Measurements from ENCODE around the gene ATE1. TPM values are rescaled to one million over a fixed set of nuclear protein-coding genes. Genes with fewer than 3 reads are reported as not detected.

Gene ATE1
- total RNA-seq, 1 experiment from 2014 or later: 39.2 TPM

- TF ChIP-seq SIN3A (IDR thresholded peaks at IDR 0.05; ENCODE audit: low read depth): no peak
- TF ChIP-seq EZH2 (IDR thresholded peaks at IDR 0.05): no peak
- no peak for TF ChIP-seq MAX (IDR thresholded peaks at IDR 0.05)
- no peak for TF ChIP-seq POLR2A (IDR thresholded peaks at IDR 0.05; ENCODE audit: borderline replicate concordance, extremely low read depth, insufficient read depth, insufficient read length)
- no peak for TF ChIP-seq ZBTB33 (IDR thresholded peaks at IDR 0.05; ENCODE audit: extremely low read depth, insufficient replicate concordance, low read length)
- no peak for TF ChIP-seq SRF (IDR thresholded peaks at IDR 0.05; ENCODE audit: low read depth)
- no peak for TF ChIP-seq SP1 (IDR thresholded peaks at IDR 0.05; ENCODE audit: low read depth)
- TF ChIP-seq ATF3 (IDR thresholded peaks at IDR 0.05): no peak
- no peak for TF ChIP-seq CEBPB (IDR thresholded peaks at IDR 0.05; ENCODE audit: low read depth)
- TF ChIP-seq CBX3 (IDR thresholded peaks at IDR 0.05; ENCODE audit: low read depth): no peak
- TF ChIP-seq REST (IDR thresholded peaks at IDR 0.05; ENCODE audit: low read depth): no peak
- no peak for TF ChIP-seq RAD21 (IDR thresholded peaks at IDR 0.05; ENCODE audit: low read depth)
- TF ChIP-seq FOSL1 (IDR thresholded peaks at IDR 0.05; ENCODE audit: low read depth): no peak
- H3K9me2 ChIP-seq (ENCODE audit: insufficient read depth): no peaks in the 10 kb centered on the region
- no peak overlapping the region for H2AFZ ChIP-seq (ENCODE audit: low read depth, low read length, poor library complexity, severe bottlenecking)
- intact Hi-C loops (cut with micrococcal nuclease): no loop called here
- no peaks in the 10 kb centered on the region for H3K27me3 ChIP-seq (ENCODE audit: insufficient read depth, low read length)
- H4K20me1 ChIP-seq (ENCODE audit: insufficient read depth): no peaks in the 10 kb centered on the region
- H3K4me1 ChIP-seq (ENCODE audit: control insufficient read depth in 1 of 2, insufficient read depth in 2 of 2, low read length in 2 of 2): peaks cover 0 to 10% of the 10 kb centered on the region in 2 experiments; a peak in 2 of 4 replicates
- no peaks in the 10 kb centered on the region for H3K36me3 ChIP-seq (ENCODE audit: control insufficient read depth in 1 of 2, insufficient read depth in 2 of 2, low read length in 2 of 2)
- ATAC-seq (no peak), DNase-seq (ENCODE audit: low read depth, low spot score) (no peak)
- ChIA-PET CTCF (no interaction called here), POLR2A (interaction anchor here (0.8 kb wide), 1 partner anchor 150 kb away, joined by 3 read pairs; no protein-coding TSS in a partner anchor), RAD21 (ENCODE audit: low non-redundant PET in 1 of 2, low total read pairs in 2 of 2, uncharacterized antibody in 2 of 2, unreplicated experiment in 2 of 2) (no interaction called here)
- BruUV-seq (replicated peaks): no TSS peak
- no peaks in the 10 kb centered on the region for H3K9me3 ChIP-seq (ENCODE audit: control insufficient read depth in 1 of 2, insufficient read depth in 1 of 2, low read depth in 1 of 2, low read length in 2 of 2)
- no peak overlapping the region for H3K27ac ChIP-seq (ENCODE audit: low read depth, low read length)
- no peak overlapping the region for H3K4me3 ChIP-seq (replicated peaks in 1 of 2; ENCODE audit: low read depth in 1 of 2, low read length in 2 of 2)
- no peak overlapping the region for H3K9ac ChIP-seq (ENCODE audit: low read length)
- H3K4me2 ChIP-seq (ENCODE audit: low read length): no peak overlapping the region
- H3K79me2 ChIP-seq (ENCODE audit: insufficient read depth, low read length): no peaks in the 10 kb centered on the region
Observed at GRCh38 chr10:121751191-121751760, 176.6 kb downstream of the ATE1 start.

Measured in HCT116 (cell line).